ENCODE results near the gene GRIN2A.
A peak's percentile ranks its signal among the peaks of the same experiment; 100 is the strongest.

GRIN2A gene

DNA sequence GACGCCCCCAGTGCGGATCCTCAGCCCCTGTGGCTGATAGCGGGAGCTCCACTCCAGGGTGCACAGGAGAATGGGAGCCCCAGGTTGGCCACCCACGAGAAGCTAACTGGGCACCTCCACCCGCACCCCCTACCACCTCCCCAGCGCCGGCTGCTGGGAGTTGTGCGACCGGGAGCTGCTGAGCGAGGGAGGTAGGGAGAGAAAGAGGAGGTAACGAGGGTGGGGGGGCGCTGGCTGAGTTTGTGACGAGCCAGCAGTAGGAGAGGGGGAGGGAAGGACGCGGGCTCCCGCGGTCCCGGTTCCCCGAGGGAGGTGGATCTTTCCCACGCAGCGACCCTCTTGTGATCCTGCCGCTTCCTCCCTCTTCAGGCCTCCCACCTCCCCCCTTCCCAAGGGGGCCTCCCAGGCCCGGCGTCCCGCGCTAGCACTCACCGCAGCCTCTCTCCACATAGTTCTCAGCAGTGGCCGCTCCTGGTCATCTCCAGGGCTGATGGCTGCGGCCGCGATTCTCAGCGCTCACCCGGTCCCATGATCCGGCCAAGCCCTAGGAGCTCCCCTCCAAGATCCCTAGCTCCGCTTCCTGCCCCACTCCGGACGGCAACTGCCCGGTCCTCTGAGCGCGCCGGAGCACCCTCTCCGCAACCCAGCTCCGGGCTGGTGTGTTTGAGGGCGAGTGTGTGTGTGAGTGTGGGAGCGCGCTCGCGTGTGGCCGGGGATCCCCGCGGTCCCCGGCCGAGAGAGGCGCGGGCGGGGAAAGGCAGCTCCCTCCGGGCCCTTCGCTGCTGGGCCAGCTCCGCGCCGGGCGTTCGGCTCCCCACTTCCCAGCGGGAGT is at the start of gene GRIN2A:
Gene GRIN2A (minus strand): TSS at position 207 of the 832 bp plus-strand sequence. CDS start 2,017 bp downstream, outside the sequence.
- DNase-seq, result no peak

- DNase-seq, result no peak
Observed at GRCh38 chr16:10231563-10231962, 49.3 kb upstream of the GRIN2A start.

- DNase-seq, result no peak
Observed at GRCh38 chr16:10228779-10229178, 46.6 kb upstream of the GRIN2A start.

DNA sequence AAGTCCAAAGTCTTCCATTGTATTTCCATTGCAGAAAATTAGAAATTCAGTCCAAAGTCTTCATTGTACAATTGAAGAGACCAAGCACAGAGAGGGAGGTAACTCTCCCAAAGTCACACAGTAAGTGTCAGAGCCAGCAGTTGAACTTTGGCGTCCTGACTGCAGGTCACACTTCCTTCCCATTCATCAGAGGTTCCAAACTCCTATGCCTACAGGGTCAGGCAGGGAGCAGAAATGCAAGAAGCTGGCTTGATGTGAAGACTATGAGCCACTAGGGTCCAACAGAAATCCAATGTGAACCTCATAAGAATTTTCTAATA is 44.7 kb upstream of the GRIN2A start:
- DNase-seq, result no peak

- DNase-seq, result no peak
Observed at GRCh38 chr16:10226141-10226986, 44.1 kb upstream of the GRIN2A start.

GRCh38 chr16:10225653-10226052 is 43.4 kb upstream of the GRIN2A start:
- no peak for DNase-seq

GRCh38 chr16:10224850-10225249 is 42.6 kb upstream of the GRIN2A start:
- DNase-seq, result no peak

DNA sequence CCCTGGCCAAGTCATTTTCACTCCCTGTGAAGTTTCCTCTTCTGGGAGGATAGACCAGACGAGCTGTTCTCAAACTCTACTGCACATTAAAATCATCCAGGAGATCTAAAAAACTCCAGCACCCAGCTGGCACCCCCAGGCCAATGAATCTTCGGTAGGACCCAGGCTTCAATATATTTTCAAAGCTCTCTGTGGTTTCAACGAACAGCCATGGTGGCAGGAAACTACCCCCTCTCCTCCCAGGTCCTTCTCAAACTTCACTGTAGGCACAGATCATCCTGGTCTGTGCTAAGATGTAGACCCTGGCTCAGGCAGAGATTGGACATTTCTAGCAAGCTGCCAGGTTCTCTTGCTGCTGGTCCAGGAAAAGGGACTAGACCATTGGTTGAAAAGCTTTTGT is 38.7 kb upstream of the GRIN2A start:
- DNase-seq, result no peak

- no peak for DNase-seq
Observed at GRCh38 chr16:10219742-10220141, 37.5 kb upstream of the GRIN2A start.

GRCh38 chr16:10218490-10219206 is 36.4 kb upstream of the GRIN2A start:
- no peak for DNase-seq

DNA sequence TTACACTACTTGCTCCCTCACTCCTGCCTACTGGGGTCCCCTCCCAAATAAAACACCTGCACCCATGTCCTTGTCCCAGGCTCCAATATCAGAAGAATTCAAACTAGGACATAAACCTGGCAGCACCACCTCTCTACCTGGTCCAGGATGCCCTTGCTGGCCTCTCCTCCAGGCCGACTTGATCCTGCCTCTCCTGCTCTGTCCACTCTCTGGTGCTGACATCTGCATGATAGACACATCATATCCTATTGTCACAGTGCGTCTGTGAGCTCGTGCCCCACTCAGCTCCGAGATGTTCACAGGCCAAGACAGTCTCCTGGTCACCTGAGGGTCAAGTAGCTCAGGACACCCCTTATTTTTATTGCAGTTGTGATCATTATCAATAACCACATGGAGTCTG is 31.5 kb upstream of the GRIN2A start:
- no peak for DNase-seq

GRCh38 chr16:10210944-10211343 is 28.7 kb upstream of the GRIN2A start:
- DNase-seq, result no peak

DNA sequence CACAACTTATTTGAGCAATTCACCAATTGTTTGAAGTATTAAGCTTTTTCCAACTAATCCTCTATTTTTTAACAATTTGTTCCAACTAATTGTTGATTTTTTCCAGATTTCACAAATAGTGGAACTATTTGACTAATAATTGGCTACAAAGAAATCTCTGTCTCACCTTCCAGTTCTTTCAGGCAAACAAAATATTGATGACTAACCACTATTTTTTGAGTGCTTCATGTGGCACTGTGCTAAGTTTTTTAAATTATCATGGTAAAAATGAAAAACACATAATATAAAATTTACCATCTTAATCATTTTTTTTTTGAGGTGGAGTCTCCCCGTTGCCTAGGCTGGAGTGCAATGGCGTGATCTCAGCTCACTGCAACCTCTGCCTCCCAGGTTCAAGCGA is 24.6 kb upstream of the GRIN2A start:
- no peak for DNase-seq

DNA sequence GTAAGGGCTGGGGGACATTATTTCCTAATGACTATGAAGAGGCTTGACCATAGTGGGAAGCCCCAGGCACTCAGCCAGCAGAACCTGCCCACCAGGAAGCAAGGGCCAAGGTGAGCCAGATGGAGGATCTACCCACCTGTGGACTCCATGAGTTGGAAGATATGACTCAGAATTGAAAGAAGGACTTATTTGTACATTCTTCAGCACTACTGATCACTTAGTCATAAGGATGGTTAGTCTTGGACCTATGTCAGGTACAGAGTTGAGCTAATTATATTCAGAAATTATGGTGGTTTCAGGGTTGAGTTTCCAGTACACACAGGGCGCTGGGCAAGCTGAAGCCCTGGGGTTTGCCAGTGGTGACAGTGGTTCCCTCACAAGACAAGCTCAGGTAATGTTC is 24.0 kb upstream of the GRIN2A start:
- no peak for DNase-seq

- no peak for DNase-seq
Observed at GRCh38 chr16:10205688-10206087, 23.5 kb upstream of the GRIN2A start.

GRCh38 chr16:10202649-10203048 is 20.4 kb upstream of the GRIN2A start:
- DNase-seq, result peak; percentile 3

GRCh38 chr16:10200637-10201586 is 18.7 kb upstream of the GRIN2A start:
- no peak for DNase-seq

GRCh38 chr16:10196999-10197398 is 14.8 kb upstream of the GRIN2A start:
- no peak for DNase-seq

GRCh38 chr16:10191096-10191495 is 8.9 kb upstream of the GRIN2A start:
- no peak for DNase-seq

DNA sequence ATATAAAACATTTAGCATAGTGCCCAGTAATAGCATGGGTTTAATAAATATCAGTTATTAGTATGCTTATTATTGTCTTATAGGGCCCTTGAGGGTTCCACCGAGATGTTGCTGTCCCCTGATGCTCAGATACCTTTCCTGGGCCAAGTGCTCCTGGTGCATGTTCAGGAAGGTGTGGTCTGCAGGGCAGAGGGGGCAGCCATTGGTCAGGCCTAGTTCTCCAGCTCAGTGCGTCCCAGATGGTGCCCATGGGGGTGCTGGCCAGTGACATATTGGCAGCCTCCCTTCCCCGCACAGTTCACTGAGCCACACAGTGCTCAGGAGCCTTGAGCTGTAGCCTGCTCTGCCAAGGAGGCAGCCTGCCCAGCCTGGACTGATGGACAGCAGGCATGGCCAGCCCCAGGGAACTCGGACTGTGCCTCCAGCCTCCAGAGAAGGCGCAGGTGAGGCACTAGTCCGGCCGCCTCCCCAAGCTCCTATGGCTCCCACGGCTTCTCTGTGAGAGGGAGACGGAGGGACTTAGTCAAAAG is 7.7 kb upstream of the GRIN2A start:
- DNase-seq, result no peak

DNA sequence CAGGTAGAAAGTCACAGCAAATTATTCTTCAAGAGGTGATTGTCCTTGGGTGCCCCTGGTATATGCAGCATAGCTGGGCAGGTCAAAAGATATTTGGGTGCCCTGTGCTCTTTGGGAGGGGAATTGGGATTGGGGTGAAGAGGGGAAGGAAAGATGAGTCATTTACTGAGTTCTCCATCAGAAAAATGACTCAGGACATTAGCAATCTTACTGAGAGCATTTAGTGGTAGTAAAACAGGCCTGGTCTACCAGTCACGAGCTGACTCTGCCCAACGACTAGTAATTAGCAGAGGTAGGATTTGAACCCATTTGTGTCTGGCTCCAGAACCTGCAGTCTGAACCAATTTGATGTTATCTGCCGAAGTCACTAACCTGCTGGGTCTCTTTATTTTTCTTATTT is 6.0 kb upstream of the GRIN2A start:
- no peak for DNase-seq

Data from stimulated activated CD4-positive, alpha-beta T cell treated with anti-CD3 and anti-CD28 coated beads, Interleukin-15, amount 100 ng/mL, for 24 hours (primary cell).